Large intestine (tissue), 3 donors: ENCODE measurements around the gene COL4A2. TPM values are rescaled to one million over a fixed set of nuclear protein-coding genes. Genes with fewer than 3 reads are reported as not detected.

Experiments
- DNase-seq, 2 donors: peaks; one replicate each; pipeline versions ENCODE4 v3.0.0 to v3.0.0-alpha.2; 2013
- H3K27ac ChIP-seq: one replicate; pipeline ENCODE4 v1.5.1; 2013; ENCODE audit warnings: low read length
- H3K27me3 ChIP-seq: 2 replicates; pipeline ENCODE4 v1.6.1; 2013; ENCODE audit warnings: low read length; ENCODE audit not compliant: control insufficient read depth, insufficient read depth
- H3K36me3 ChIP-seq: 2 replicates; pipeline ENCODE4 v1.6.1; 2013; ENCODE audit warnings: low read length; ENCODE audit not compliant: control insufficient read depth, insufficient read depth
- H3K4me1 ChIP-seq: one replicate; pipeline ENCODE4 v1.6.1; 2013; ENCODE audit warnings: low read length; ENCODE audit not compliant: control insufficient read depth, insufficient read depth
- H3K4me3 ChIP-seq: one replicate; pipeline ENCODE4 v1.5.1; 2013; ENCODE audit warnings: low read length
- H3K9me3 ChIP-seq: one replicate; pipeline ENCODE4 v1.6.1; 2013; ENCODE audit warnings: mild to moderate bottlenecking, low read depth, low read length, moderate library complexity; ENCODE audit not compliant: control insufficient read depth
- WGBS: methylation state at CpG from one replicate; pipeline ENCODE4 v1.1.5; 2013; ENCODE audit warnings: low lambda C conversion rate; ENCODE audit not compliant: insufficient coverage; 5-methylcytosine and 5-hydroxymethylcytosine counted together
- polyA plus RNA-seq: library from polyadenylated mRNA; unstranded; fragments of 120-200 nt; gene quantifications from one replicate; pipeline ENCODE4 v1.2.1, GENCODE V29; 2013

The COL4A2 gene
- polyA plus RNA-seq, 1 donor, result 164 TPM

- DNase-seq, result no peak
- H3K36me3 ChIP-seq, result peaks cover 64% of the 10 kb centered on the region
Measured at GRCh38 chr13:110466266-110466915, 159.3 kb downstream of the COL4A2 start.

GRCh38 chr13:110467516-110468110, 160.5 kb downstream of the COL4A2 start:
- H3K36me3 ChIP-seq, result peaks cover 63% of the 10 kb centered on the region
- no peaks in the 10 kb centered on the region for H3K4me1 ChIP-seq
- H3K27ac ChIP-seq, result no peak overlapping the region

More at GRCh38 chr13:110466266-110466915, 159.3 kb downstream of the COL4A2 start:
- Histone ChIP-seq H3K27ac (no peak overlapping the region), H3K9me3 (no peaks in the 10 kb centered on the region), H3K4me3 (no peak overlapping the region), H3K4me1 (no peaks in the 10 kb centered on the region), H3K27me3 (no peaks in the 10 kb centered on the region)
- WGBS, result no CpG with 5 or more reads among the region's 6 CpGs

GRCh38 chr13:110468986-110469495, 162.0 kb downstream of the COL4A2 start:
- Histone ChIP-seq H3K27ac (no peak overlapping the region), H3K4me1 (no peaks in the 10 kb centered on the region), H3K27me3 (no peaks in the 10 kb centered on the region), H3K9me3 (no peaks in the 10 kb centered on the region), H3K36me3 (peaks cover 69% of the 10 kb centered on the region), H3K4me3 (no peak overlapping the region)
- no peak for DNase-seq
- no CpG with 5 or more reads among the region's 8 CpGs for WGBS

More at GRCh38 chr13:110467516-110468110, 160.5 kb downstream of the COL4A2 start:
- Histone ChIP-seq H3K27me3 (no peaks in the 10 kb centered on the region), H3K9me3 (no peaks in the 10 kb centered on the region), H3K4me3 (no peak overlapping the region)
- no peak for DNase-seq
- WGBS, result no CpG with 5 or more reads among the region's 13 CpGs

GRCh38 chr13:110469597-110469996, 162.5 kb downstream of the COL4A2 start:
- DNase-seq, result no peak
- H3K9me3 ChIP-seq, result no peaks in the 10 kb centered on the region
- no peak overlapping the region for H3K27ac ChIP-seq
- H3K4me1 ChIP-seq, result no peaks in the 10 kb centered on the region
- 100% methylated on average over 1 of the region's 5 CpGs for WGBS
- H3K27me3 ChIP-seq, result no peaks in the 10 kb centered on the region
- peaks cover 71% of the 10 kb centered on the region for H3K36me3 ChIP-seq
- H3K4me3 ChIP-seq, result no peak overlapping the region

- no peak overlapping the region for H3K27ac ChIP-seq
- no peaks in the 10 kb centered on the region for H3K9me3 ChIP-seq
- 90% methylated on average over 2 of the region's 14 CpGs for WGBS
- no peak overlapping the region for H3K4me3 ChIP-seq
- DNase-seq, result no peak
- peaks cover 75% of the 10 kb centered on the region for H3K36me3 ChIP-seq
- no peaks in the 10 kb centered on the region for H3K27me3 ChIP-seq
- H3K4me1 ChIP-seq, result no peaks in the 10 kb centered on the region
Measured at GRCh38 chr13:110470272-110471009, 163.4 kb downstream of the COL4A2 start.

- WGBS, result no CpG with 5 or more reads among the region's 14 CpGs
- H3K36me3 ChIP-seq, result peaks cover 79% of the 10 kb centered on the region
- DNase-seq, result no peak
- H3K9me3 ChIP-seq, result no peaks in the 10 kb centered on the region
- no peak overlapping the region for H3K4me3 ChIP-seq
- no peaks in the 10 kb centered on the region for H3K4me1 ChIP-seq
- no peaks in the 10 kb centered on the region for H3K27me3 ChIP-seq
- H3K27ac ChIP-seq, result no peak overlapping the region
Measured at GRCh38 chr13:110471156-110471832, 164.2 kb downstream of the COL4A2 start.

- Histone ChIP-seq H3K4me1 (no peaks in the 10 kb centered on the region), H3K4me3 (no peak overlapping the region), H3K36me3 (peaks cover 79% of the 10 kb centered on the region), H3K27ac (no peak overlapping the region), H3K9me3 (no peaks in the 10 kb centered on the region), H3K27me3 (no peaks in the 10 kb centered on the region)
- 40% methylated on average over 1 of the region's 7 CpGs for WGBS
- peak in 1 of 2 donors; percentile 10 for DNase-seq
Measured at GRCh38 chr13:110471833-110472162, 164.7 kb downstream of the COL4A2 start.

- H3K4me1 ChIP-seq, result no peaks in the 10 kb centered on the region
- DNase-seq, result no peak
- peaks cover 75% of the 10 kb centered on the region for H3K36me3 ChIP-seq
- no peaks in the 10 kb centered on the region for H3K27me3 ChIP-seq
- H3K4me3 ChIP-seq, result no peak overlapping the region
- no CpG with 5 or more reads among the region's 14 CpGs for WGBS
- no peak overlapping the region for H3K27ac ChIP-seq
- H3K9me3 ChIP-seq, result no peaks in the 10 kb centered on the region
Measured at GRCh38 chr13:110472904-110473563, 165.9 kb downstream of the COL4A2 start.

GRCh38 chr13:110474713-110475112, 167.6 kb downstream of the COL4A2 start:
- Histone ChIP-seq H3K27me3 (no peaks in the 10 kb centered on the region), H3K36me3 (peaks cover 76% of the 10 kb centered on the region), H3K9me3 (no peaks in the 10 kb centered on the region), H3K4me3 (no peak overlapping the region), H3K27ac (no peak overlapping the region), H3K4me1 (no peaks in the 10 kb centered on the region)
- no peak for DNase-seq
- WGBS, result no CpG with 5 or more reads among the region's 21 CpGs

GRCh38 chr13:110475117-110475516, 168.0 kb downstream of the COL4A2 start:
- DNase-seq, result no peak
- H3K27me3 ChIP-seq, result no peaks in the 10 kb centered on the region
- H3K4me3 ChIP-seq, result no peak overlapping the region
- peaks cover 79% of the 10 kb centered on the region for H3K36me3 ChIP-seq
- H3K4me1 ChIP-seq, result no peaks in the 10 kb centered on the region
- WGBS, result no CpG with 5 or more reads among the region's 9 CpGs
- H3K27ac ChIP-seq, result no peak overlapping the region
- no peaks in the 10 kb centered on the region for H3K9me3 ChIP-seq
